ENCODE results near the gene BRIX1.
A peak's percentile ranks its signal among the peaks of the same experiment; 100 is the strongest.
"Not testable (repeated sequence)": the region's sequence is repeated elsewhere in the genome, so short reads cannot be mapped to it uniquely, and the experiment has no call there.

BRIX1 gene

DNA sequence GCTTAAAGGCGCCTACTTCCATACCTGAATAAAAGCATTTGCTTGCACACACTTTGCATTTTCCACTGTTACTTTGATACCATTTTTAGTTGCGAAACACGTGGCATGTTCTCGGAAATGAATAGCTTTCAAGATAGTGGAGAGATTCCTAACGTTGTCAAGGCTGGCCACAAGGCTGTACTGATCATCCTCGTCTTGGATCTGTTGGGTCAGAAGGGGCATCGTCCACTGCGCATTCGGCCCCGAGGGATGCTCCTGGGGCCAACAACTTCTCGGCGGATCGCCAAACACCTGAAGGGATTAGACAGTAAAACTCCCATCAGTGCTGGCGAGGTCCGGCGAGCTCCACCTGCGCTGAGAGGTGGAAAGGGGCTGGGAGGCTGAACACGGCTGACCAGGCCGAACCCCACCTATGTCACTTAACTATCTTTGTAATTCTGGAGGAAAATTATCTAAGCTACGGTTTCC, 806 bp upstream of the BRIX1 start:
- DNase-seq (peak; percentile 22), ATAC-seq (no peak)

DNA sequence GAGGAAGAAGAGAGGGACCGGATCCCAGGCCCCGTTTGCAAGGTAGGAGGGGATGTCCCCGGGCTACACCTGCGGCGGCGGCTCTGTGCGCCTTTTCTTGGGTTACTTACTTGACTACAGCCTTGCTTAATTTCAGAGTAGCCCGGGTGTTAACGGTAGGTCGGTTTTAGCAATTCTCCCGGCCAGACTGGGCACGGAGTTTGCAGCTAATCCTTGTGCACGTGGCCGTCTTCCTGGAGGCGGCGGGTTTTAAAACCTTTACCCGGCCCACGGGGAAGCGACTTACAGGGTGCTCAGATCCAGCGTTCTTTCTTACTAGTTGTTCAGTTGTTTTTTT, 313 bp downstream of the BRIX1 start:
- DNase-seq, result peak; percentile 34
- no peak for ATAC-seq

DNA sequence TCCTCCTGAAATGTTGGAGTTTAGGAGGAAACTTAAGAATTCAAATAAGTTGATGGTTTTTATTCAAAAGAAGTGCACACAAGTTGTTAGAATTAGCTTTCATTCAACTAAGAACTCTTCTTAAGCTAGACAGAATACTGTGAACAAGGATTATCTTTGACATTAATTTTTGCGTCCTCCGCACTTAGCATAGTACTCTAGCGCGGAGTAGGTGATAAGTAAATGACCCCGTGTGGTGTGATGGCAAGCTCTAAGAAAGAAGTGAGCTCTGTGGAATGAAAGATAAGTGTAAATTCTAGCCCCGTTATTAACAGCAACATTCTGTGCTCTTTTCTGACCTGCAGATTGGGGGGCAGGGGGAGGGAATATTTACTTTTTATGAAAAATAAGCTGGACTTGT, 1.0 kb downstream of the BRIX1 start:
- DNase-seq (no peak), ATAC-seq (no peak)

DNA sequence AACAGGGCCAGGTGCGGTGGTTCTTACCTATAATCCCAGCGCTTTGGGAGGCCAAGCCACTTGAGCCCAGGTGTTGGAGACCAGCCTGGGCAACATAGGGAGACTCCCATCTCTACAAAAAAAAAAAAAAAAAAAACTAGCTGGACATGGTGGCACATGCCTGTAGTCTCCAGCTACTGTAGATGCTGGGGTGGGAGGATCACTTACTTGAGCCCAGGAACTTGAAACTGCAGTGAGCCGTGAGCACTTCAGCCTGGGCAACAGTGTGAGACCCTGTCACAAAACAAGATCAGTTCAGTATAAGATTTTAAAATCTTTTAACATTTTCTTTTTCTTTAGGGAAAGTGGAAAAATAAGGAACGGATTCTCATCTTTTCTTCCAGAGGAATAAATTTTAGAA, 2.5 kb downstream of the BRIX1 start:
- DNase-seq (no peak), ATAC-seq (no peak)

DNA sequence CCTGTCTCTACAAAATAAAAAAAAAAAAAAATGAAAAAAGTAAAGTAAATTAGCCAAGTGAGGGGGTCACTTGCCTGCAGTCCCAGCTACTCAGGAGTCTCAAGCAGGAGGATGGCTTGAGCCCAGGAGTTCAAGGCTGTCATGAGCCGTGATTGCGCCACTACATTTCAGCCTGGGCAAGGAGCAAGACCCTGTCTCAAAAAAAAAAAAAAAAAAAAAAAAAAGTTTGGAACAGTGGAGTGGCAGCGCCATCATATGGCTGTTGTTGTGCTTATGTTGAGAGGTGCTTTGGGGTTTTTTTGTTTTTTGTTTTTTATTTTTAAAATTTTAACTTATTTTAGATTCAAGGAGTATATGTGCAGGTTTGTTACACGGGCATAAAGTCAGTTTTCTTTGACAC, 3.6 kb downstream of the BRIX1 start:
- ATAC-seq (no peak), DNase-seq (no peak)

DNA sequence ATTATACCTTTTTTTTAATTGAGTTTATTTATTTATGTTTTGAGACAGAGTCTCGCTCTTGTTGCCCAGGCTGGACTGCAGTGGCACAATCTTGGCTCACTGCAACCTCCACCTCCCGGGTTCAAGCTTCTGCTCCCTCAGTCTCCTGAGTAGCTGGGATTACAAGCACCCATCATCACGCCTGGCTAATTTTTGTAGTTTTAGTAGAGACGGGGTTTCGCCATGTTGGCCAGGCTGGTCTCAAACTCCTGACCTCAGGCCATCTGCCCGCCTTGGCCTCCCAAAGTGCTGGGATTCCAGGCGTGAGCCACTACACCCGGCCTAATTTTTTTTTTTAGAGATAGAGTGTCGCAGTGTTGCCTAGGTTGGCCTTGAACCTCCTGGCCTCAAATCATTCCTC, 7.7 kb downstream of the BRIX1 start:
- not testable (repeated sequence) for DNase-seq
- ATAC-seq, result peak; percentile 16

DNA sequence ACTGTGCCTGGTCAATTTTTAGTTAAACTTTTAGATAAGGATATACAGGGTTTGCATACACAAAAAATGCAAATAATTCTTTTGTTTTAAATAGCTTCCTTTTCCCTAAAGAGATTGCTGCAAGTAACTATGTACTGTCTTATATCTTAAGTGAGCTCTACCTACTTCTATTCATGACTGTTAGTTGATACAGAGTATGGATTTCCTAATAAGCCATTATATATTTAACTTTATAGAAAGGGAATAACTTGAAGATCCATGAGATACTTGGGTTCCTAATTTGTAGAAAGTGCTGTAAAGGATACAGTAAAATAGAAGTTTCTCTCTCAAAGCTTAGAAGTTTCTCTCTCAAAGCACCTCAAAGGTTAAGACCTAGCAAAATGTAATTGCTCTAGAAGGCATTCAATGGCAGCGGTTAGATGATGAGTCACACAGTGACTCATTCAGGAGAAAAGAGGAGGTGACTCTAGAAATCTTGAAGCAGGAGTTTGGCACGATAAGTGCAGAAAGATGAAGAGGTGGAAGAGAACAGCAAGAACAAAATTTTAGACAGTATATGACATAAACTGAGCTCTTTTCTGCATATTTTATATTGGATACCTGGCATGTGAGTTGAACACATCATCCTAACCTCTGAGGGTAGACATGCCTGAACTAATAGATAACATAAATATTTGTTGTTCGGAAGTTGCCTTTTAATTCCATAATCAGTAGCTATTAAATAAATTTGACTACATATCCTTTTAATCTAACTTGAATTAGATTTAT, 8.4 kb downstream of the BRIX1 start:
- DNase-seq (no peak), ATAC-seq (peak; percentile 95)

DNA sequence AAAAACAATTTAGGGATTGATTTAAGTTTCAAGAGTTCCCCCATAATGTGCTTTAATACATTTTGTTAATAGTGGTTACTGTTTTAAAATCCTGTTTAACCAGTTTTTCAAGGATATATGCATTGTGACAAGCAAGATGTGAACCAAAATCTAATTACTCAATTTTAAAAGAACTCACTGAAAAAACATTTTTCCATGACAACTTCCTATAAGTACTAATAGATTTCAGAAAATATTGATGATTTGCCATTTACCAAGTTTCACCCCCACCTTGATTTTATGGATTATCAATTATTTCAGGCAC, 8.9 kb downstream of the BRIX1 start:
- no peak for DNase-seq
- no peak for ATAC-seq

DNA sequence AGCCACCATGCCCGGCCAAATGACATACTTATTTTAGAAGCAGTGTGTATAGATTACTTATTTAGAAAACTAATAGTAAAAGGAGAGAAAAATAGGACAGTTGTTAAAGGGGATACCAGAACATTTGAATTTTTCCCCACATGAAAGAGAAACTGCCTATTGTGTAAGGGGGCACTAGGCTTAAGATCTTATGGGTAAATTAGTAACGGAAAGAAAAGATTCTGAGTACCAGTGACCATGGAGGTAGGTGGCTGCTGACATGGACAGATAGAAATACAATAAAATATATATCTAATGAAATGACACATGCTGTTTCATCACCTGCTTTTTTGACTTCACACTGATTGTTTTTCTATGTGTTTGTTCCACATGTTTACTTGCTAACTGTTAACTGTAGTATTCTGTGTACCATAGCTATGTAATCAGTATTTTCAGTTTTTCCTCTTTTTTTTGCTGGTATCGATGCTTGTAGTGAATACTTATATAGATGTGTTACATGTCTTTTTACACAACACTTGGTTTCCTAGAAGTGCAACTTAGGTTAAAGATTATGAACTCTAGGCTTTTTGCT, 10.9 kb downstream of the BRIX1 start:
- ATAC-seq (no peak), DNase-seq (no peak)

DNA sequence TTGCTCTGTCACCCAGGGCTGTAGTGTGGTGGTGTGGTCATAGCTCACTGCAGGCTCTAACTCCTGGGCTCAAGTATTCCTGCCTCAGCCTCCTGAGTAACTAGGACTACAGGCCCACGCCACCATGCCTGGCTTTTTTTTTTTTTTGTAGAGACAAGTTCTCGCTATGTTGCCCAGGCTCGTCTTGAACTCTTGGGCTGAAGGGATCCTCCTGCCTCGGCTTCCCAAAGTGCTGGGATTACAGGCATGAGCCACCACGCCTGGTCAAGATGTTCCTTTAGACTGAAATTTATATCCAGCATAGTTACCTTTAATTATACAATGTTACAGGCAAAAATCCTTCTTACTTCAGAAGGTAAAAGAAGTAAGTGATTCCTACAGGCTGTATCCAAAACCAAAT, 12.3 kb downstream of the BRIX1 start:
- DNase-seq (no peak), ATAC-seq (no peak)

DNA sequence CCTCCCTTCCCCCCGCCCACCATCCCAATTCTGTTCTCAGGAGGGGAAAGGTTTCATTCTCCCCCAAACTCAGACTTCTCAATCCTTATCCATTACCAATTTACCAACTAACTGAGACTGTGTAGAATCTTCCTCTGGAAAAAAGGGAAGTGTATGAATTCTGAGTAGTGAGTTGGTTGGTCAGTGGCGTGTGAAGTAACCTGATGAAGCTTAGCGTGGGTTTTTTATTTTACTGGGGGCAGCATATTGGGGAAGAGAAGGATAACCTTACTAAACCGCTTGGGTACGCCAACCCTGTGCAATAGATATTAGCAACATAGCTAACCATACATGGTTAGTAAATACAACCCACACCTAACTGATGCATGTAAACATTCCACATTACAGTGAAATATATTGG, 12.8 kb downstream of the BRIX1 start:
- no peak for ATAC-seq

DNA sequence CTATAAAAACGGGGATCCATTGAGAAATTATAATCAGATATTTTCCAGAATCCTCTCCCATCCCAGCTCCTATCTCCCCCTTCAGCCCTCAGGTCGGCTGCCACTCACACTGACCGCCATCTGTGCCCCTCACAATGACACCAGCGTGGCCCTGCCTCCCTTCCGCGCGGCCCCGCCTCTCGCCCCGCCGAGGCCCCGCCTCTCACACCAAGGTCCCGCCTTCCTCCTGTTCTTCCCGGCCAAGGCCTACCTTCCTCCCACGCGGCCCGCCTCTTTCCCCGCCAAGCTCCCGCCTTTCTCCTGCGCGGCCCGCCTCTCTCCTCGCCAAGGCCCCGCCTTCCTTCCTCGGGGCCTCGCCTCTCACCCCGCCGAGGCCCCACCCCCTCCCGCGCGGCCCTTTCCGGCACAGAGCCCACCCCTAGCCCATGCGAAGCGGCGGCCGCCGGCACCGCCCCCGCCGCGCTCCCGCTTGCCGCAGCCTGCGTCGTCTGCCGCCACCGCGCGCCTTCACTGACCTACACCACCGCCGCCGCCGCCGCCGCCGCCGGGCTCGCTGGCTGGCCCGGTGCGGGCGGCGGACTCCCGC, 13.7 kb downstream of the BRIX1 start, which contains the start of gene DNAJC21:
Gene DNAJC21 (plus strand): TSS at position 426 of the 586 bp plus-strand sequence. CDS start 261 bp downstream, outside the sequence.
- peak; percentile 99 for DNase-seq
- ATAC-seq, result peak; percentile 95

More for the DNA sequence above, 12.8 kb downstream of the BRIX1 start:
- no peak for DNase-seq

DNA sequence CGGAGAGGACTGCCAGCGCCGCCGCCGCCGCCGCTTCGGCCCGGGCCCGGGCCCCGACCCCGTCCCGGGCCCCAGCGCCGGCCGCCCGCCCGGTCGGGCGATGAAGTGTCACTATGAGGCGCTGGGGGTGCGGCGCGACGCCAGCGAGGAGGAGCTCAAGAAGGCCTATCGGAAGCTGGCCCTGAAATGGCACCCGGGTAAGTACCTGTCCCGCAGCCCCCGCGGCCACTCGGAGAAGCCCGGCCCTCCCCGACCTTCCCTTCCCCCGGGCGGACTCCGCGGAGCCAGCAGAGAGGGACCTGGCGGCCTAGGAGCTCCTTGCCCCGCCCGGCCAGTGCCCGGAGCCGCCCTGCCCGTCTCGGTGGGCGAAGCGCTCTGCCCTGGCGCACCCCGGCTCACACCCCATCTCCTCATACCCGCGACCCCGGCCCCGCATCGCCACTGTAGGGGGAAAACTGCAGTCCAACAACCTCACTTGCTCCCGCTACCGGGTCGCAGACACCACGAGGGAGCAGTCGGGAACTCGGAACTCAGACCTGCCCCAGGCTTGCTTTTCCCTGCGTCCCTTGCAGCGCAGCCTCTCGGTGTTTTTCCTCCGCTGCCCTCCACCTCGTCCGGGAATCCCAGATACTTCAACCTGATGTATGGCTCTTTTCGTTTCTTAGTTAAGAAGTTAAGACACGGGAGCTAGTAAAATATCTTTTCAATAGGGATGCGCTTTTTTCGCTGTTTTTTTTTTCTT, 14.4 kb downstream of the BRIX1 start:
- ATAC-seq (peak; percentile 81), DNase-seq (peak; percentile 84)

DNA sequence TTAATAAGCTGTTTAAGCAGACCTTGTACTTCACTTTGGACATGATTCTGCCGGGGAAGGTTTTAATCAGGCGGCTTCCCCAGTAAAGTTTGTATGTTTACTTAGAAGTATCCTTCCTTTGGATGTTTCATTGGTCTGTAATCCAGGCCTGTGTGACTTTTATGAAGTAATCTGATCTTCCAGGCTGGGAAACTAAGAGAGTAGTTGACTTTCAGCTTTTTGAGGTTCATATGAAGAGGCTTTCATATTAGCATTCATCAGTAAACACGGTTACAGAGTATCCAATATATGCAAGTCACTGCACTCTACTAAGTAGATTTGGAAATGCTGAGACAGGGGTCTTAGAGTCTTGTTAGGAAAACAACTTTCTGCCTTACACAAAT, 14.9 kb downstream of the BRIX1 start:
- ATAC-seq, result no peak
- DNase-seq, result no peak

DNA sequence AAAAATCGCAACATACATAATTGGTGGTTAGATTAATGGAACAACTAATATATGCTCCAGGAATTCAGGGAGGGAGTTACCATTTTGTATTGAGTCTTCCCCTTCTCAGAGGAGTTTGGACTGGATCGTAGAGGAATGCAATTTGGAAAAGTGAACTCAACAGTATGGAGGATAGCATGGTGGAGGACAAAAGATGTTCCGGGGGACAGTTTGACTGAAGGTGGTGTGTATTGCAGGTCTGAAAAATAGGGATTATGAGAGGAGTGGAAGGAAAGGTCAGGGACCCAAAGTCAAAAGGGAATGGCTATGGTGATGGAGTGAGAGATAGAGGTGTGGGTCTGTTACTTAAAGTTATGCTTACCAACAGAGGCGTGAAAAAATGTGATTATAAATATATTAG, 15.4 kb downstream of the BRIX1 start:
- DNase-seq (no peak), ATAC-seq (no peak)

DNA sequence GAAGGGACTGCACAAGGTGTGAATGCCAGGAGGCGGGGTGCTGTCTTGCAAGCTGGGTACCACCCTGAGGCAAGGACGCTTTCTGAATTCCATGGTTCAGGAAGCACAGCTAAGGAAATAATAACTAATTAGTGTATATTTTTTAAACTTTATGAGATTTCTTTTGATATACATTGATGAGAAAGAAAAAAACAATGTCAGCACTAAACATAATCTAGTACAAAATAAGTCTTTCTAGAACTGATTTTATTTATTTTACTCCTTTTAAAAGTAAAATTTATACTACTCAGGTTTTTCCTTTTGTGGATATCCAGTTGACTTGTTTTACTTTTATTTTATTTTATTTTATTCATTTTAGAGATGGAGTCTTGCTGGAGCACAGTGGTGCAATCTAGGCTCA, 17.4 kb downstream of the BRIX1 start:
- DNase-seq, result no peak
- no peak for ATAC-seq

DNA sequence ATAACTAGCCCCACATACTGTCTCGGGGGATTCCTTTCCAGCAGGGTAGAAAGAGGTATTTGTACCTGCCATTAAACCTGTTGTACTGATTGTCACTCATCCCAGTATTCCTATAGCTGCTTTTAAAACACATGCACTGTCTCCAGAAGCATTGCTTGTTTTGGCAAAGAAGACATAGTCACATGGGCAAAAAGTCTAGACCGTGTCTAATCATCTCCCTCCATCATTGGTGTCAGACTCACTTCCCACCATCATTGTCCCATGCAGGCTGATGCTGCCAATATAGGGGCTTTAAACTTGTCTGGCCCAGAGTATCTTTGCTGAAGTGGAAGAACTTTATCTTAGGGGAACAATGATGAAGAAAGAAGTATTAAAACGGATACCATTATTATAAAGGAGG, 26.4 kb downstream of the BRIX1 start:
- no peak for DNase-seq
- no peak for ATAC-seq

DNA sequence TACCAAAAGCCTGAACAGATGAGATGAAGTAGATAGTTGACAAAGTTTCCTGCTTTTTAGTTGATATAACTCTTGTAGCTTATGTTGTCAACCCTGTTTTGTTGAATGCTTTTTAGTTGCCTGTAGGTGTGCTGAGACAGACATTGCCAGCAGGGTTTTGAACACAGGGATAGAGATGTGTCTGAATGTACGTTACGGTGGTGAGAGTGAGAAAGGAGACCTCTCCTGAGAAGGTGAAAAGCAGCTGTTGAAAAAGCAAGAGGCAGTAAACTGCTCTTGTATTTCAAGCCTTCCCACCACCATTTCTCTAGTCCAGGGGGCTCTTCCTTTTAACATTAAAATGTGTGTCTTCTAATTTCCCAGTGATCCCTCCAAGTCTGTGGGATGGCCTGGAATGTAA, 28.5 kb downstream of the BRIX1 start:
- DNase-seq, result no peak
- no peak for ATAC-seq

DNA sequence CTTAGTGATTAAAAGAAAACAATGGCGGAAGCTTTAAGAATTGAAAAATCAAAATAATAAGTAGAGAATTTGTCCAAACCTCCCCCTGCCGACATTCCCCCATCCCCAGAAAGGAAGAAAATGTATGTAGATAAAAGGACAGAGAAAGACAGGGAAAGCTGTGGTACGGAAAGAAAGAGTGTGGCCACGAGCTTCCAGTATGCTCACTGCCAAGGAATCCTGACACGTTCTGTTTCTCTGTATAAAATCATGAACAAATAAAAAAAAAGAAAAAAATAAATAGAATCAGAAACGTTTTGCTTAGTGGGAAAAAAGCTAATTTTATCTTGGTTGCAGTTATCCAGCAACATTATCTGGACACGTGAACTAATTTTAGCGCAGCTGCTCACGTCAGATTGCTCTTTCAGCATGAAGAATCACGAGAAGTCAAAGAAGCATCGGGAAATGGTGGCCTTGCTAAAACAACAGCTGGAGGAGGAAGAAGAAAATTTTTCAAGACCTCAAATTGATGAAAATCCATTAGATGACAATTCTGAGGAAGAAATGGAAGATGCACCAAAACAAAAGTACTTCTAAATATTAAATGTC, 29.0 kb downstream of the BRIX1 start:
- DNase-seq (no peak), ATAC-seq (no peak)

DNA sequence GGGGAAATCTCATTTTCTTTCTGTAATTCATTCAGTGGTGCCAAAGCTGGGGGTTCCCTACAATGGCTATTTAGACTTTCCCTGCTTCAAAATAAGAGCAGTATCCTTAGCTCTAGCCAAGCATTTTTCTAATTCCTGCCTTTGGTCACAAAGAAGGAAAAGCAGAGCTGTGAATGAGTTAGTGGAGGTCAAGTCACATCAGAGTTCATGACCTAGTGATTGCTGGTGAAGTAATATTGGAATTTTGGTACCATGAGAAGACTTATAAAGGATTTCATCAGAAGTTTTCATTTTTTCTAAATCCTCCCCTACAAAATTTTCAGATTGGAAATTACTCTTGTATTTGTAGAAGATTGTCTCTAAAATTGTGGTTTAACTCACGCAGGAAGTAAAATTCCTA, 41.8 kb downstream of the BRIX1 start:
- ATAC-seq (no peak), DNase-seq (no peak)

DNA sequence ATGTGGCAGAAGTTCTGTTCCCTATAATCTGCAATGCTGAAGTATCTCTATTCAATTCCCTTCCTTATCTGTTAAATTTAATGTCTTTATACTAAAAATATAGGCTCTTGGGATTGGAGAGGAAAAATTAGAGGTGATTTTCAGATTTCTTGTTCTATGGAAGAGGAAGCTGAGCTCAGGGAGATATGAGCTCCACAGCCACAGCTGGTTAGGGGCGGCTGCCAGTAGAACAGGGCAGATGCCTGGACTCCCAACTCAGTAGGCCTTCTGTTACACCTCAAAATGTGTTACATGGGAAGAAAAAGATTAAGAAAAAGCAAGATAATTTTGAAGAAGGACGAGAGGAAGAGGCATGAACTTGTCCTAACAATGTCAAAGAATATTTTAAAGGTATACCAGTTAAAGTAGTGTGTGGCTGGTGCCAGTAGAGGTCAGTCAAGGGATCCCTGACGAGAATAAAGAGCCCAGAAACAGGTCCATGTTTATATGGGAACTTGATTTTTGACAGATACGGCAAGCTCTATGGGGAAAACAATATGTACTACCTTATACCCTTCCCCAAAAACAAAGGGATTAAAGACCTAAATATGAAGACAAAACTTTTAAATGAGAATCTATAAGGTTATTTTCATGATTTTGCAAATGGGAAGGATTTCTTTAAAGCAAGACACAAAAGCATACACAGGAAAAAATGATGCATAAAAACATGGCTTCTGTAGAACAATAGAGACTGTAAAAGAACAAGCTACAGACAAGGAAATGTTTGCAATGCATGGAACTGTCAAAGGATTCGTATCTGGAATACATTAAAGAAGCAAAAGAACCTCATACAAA, 42.6 kb downstream of the BRIX1 start:
- ATAC-seq (no peak), DNase-seq (no peak)

DNA sequence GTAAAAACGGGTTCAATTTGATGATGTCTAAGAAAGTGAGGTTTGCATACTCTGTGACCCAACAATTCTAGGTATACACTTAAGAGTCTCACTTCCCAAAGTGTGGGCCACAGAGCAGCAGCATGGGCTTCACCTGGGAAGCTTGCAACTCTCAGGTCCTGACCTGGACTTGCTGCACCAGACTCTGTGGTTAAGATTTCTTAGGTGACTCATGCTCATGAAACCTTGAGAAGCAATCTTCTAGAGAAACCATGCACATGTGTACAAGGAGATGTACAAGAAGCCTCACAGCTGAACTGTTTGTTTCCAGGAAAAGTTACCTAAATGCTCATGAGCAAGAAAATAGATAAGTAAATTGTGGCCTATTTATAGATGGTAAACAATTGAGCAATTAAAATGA, 43.8 kb downstream of the BRIX1 start:
- DNase-seq (no peak), ATAC-seq (peak; percentile 83)
